ENCODE results near the gene CFAP410.

Gene CFAP410

DNA sequence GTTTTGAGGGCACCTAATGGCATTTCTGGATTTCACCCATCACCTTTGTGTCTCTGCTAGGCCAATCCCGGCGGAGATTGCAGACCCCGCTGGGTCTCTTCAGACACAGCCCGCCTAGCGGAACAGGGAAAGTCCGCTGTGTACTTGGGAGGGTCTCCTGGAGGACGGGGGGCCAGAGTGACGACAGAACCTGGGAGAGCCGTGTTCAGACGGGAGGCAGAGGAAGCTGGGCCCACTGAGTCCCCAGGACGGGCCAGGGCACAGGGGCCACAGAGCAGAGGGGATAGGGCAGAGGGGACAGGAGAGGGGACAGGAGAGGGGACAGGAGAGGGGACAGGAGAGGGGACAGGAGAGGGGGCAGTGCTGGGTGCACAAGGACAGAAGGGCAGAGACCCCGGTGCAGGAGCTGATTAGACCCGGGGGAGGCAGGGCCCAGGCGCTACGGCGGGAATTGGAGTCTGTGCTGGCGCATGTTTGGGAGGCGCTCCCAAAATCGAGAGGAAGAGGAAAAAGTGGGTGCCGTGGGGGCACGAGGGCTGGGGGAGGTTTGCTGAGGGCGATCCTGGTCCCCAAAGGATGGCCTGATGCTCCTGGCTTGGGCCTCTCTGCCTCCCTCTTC is 26.9 kb upstream of the CFAP410 start:
- Histone ChIP-seq H3K4me3 (ENCODE audit: low read depth, low read length, poor library complexity, severe bottlenecking) (no peak overlapping the region), H3K4me2 (ENCODE audit: low read length) (no peak overlapping the region), H3K9me3 (ENCODE audit: low read length) (no peaks in the 10 kb centered on the region), H3K36me3 (ENCODE audit: insufficient read depth, low read length) (no peaks in the 10 kb centered on the region), H3K27me3 (ENCODE audit: insufficient read depth, low read length) (peaks cover 8% of the 10 kb centered on the region; the same call in 1 of the 2 replicates), H3K27ac (ENCODE audit: low read depth, low read length, poor library complexity, severe bottlenecking) (no peak overlapping the region), H3K79me2 (ENCODE audit: insufficient read depth, low read length) (no peaks in the 10 kb centered on the region), H4K20me1 (ENCODE audit: insufficient read depth, low read length) (no peaks in the 10 kb centered on the region), H2AFZ (ENCODE audit: low read length) (no peak overlapping the region), H3K4me1 (ENCODE audit: insufficient read depth, low read length, severe bottlenecking) (no peaks in the 10 kb centered on the region), H3F3A (ENCODE audit: insufficient read depth, low read length) (no peaks in the 10 kb centered on the region), H3K9ac (ENCODE audit: low read length) (no peak overlapping the region), H3K9me2 (ENCODE audit: low read depth, low read length) (no peaks in the 10 kb centered on the region)
- TF ChIP-seq, protein P1, sequence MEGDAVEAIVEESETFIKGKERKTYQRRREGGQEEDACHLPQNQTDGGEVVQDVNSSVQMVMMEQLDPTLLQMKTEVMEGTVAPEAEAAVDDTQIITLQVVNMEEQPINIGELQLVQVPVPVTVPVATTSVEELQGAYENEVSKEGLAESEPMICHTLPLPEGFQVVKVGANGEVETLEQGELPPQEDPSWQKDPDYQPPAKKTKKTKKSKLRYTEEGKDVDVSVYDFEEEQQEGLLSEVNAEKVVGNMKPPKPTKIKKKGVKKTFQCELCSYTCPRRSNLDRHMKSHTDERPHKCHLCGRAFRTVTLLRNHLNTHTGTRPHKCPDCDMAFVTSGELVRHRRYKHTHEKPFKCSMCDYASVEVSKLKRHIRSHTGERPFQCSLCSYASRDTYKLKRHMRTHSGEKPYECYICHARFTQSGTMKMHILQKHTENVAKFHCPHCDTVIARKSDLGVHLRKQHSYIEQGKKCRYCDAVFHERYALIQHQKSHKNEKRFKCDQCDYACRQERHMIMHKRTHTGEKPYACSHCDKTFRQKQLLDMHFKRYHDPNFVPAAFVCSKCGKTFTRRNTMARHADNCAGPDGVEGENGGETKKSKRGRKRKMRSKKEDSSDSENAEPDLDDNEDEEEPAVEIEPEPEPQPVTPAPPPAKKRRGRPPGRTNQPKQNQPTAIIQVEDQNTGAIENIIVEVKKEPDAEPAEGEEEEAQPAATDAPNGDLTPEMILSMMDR (IDR thresholded peaks at IDR 0.05; ENCODE audit: low read length), result no peak
- TF ChIP-seq EZH2 (IDR thresholded peaks at IDR 0.05; ENCODE audit: borderline replicate concordance, low read length), result no peak

DNA sequence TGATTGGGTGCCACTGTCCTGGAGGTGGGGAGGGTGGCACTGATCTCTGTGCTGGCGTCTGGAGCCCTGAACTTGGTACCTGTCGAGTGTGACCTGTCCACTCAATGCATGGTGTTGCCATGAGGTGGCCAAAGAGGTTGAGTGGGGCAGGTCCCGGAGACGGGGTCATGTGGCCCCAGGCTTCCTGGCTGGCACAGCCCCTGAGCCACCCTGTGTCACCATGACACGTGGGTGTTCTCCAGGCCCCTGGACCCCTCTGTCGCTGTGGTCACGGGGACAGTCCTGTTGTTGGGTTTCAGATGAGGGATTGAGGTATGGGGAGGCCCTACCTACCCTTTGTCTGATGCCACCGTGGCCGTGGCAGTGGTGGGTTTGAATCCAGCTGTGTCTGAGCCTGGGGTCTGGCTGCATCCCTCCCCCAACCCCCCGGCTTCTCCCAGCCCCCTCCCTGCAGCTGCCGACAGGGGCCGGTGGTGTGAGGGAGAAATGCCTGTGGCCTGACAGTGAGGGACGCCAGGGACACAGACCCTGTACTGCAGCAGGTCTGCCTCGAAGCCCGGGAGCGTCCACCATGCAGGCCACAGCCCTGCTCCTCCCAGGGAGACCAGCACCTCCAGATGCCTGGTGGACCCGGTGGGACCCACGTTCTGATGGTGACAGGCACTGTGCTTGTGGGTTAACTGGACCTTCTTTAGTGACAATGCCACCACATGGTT is 26.2 kb upstream of the CFAP410 start:
- no peak for TF ChIP-seq EZH2 (IDR thresholded peaks at IDR 0.05; ENCODE audit: borderline replicate concordance, low read length)
- TF ChIP-seq, protein P1 (IDR thresholded peaks at IDR 0.05; ENCODE audit: low read length), result no peak
- Histone ChIP-seq H3K9me3 (ENCODE audit: low read length) (no peaks in the 10 kb centered on the region), H3F3A (ENCODE audit: insufficient read depth, low read length) (no peaks in the 10 kb centered on the region), H3K9ac (ENCODE audit: low read length) (no peak overlapping the region), H4K20me1 (ENCODE audit: insufficient read depth, low read length) (no peaks in the 10 kb centered on the region), H3K27me3 (ENCODE audit: insufficient read depth, low read length) (peaks cover 8% of the 10 kb centered on the region; the same call in 1 of the 2 replicates), H3K9me2 (ENCODE audit: low read depth, low read length) (no peaks in the 10 kb centered on the region), H3K79me2 (ENCODE audit: insufficient read depth, low read length) (no peaks in the 10 kb centered on the region), H3K27ac (ENCODE audit: low read depth, low read length, poor library complexity, severe bottlenecking) (no peak overlapping the region), H3K4me1 (ENCODE audit: insufficient read depth, low read length, severe bottlenecking) (no peaks in the 10 kb centered on the region), H3K4me2 (ENCODE audit: low read length) (no peak overlapping the region), H3K4me3 (ENCODE audit: low read depth, low read length, poor library complexity, severe bottlenecking) (no peak overlapping the region), H2AFZ (ENCODE audit: low read length) (no peak overlapping the region), H3K36me3 (ENCODE audit: insufficient read depth, low read length) (no peaks in the 10 kb centered on the region)

DNA sequence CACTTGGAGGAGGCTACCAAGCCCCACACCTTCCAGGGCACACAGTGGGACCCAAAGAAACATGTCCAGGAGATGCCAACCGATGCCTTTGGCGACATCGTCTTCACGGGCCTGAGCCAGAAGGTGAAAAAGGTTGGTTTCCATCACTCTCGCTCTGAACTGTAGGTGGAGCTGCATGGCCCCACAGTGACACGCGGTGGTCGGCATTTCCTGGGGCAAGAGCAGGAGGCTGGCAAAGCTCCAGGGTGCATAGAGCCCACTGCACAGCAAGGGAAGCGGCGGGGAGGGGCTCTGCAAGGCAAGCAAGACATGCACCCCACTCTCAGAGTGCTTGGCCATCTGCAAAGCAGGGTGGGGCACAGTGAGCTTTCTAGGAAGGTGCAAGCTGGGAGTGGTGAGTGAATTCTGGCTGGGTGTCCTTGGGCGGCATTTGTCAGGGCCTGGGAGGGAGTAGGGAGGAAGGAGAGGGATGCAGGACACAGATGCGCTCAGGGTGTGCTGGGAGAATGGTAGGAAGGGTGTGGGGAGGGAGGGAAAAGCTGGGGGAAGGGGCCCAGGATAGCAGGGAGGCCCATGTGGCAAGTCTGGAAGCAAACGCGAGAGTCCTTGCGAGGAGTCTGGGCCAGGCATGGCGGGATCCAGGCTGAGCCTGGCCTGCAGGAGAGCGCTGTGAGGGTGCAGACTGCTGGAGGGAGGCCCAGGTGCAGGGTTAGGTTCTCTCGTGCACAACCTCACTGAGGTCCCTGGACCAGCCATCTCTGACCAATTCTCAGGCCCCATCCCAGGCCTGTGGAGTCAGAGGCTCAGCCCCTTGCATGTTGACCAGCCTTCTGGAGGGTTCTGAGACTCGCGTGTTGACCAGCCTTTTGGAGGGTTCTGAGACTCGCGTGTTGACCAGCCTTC is 25.2 kb upstream of the CFAP410 start:
- no peaks in the 10 kb centered on the region for H3K9me3 ChIP-seq (ENCODE audit: low read length)
- no peak overlapping the region for H2AFZ ChIP-seq (ENCODE audit: low read length)
- H3K9ac ChIP-seq (ENCODE audit: low read length), result no peak overlapping the region
- no peak overlapping the region for H3K27ac ChIP-seq (ENCODE audit: low read depth, low read length, poor library complexity, severe bottlenecking)
- no peak for TF ChIP-seq EZH2 (IDR thresholded peaks at IDR 0.05; ENCODE audit: borderline replicate concordance, low read length)
- TF ChIP-seq, protein P1 (IDR thresholded peaks at IDR 0.05; ENCODE audit: low read length), result peak; percentile 45; the same call in 1 of the 2 replicates
- no peaks in the 10 kb centered on the region for H3F3A ChIP-seq (ENCODE audit: insufficient read depth, low read length)
- H3K79me2 ChIP-seq (ENCODE audit: insufficient read depth, low read length), result no peaks in the 10 kb centered on the region
- no peak overlapping the region for H3K4me2 ChIP-seq (ENCODE audit: low read length)
- H4K20me1 ChIP-seq (ENCODE audit: insufficient read depth, low read length), result no peaks in the 10 kb centered on the region
- no peak overlapping the region for H3K4me3 ChIP-seq (ENCODE audit: low read depth, low read length, poor library complexity, severe bottlenecking)
- no peaks in the 10 kb centered on the region for H3K4me1 ChIP-seq (ENCODE audit: insufficient read depth, low read length, severe bottlenecking)
- H3K36me3 ChIP-seq (ENCODE audit: insufficient read depth, low read length), result no peaks in the 10 kb centered on the region
- no peaks in the 10 kb centered on the region for H3K9me2 ChIP-seq (ENCODE audit: low read depth, low read length)
- peaks cover 8% of the 10 kb centered on the region; the same call in 1 of the 2 replicates for H3K27me3 ChIP-seq (ENCODE audit: insufficient read depth, low read length)
